NCI-H460 (cell line): ENCODE measurements around the gene DYNLL2. TPM values are rescaled to one million over a fixed set of nuclear protein-coding genes. Genes with fewer than 3 reads are reported as not detected.
A peak's percentile ranks its signal among the peaks of the same experiment; 100 is the strongest.
"Not testable (repeated sequence)": the region's sequence is repeated elsewhere in the genome, so short reads cannot be mapped to it uniquely, and the experiment has no call there.

Source experiments
- DNase-seq: peaks from one replicate; pipeline ENCODE4 v3.0.0-alpha.2; 2016; ENCODE audit warnings: low read depth; ENCODE audit errors: extremely low read depth
- total RNA-seq: library from RNA; depleted of rRNA; stranded (reverse); fragments of >200 nt; shearing (Covaris generic); gene quantifications from 2 replicates; pipeline ENCODE4 v1.2.3, GENCODE V29; 2014

DYNLL2 gene
- total RNA-seq, 1 experiment from 2014 or later, result 9.8 TPM

GRCh38 chr17:58066401-58066800 is 16.8 kb upstream of the DYNLL2 start:
- DNase-seq, result no peak

- no peak for DNase-seq
Measured at GRCh38 chr17:58072862-58073261, 10.4 kb upstream of the DYNLL2 start.

- DNase-seq, result not testable (repeated sequence)
Measured at GRCh38 chr17:58073266-58073665, 10.0 kb upstream of the DYNLL2 start.

GRCh38 chr17:58074406-58074805 is 8.8 kb upstream of the DYNLL2 start:
- DNase-seq, result not testable (repeated sequence)

- no peak for DNase-seq
Measured at GRCh38 chr17:58079300-58080033, 3.8 kb upstream of the DYNLL2 start.

GRCh38 chr17:58081646-58082340 is 1.4 kb upstream of the DYNLL2 start:
- DNase-seq, result no peak

GRCh38 chr17:58082341-58082869 is 814 bp upstream of the DYNLL2 start:
- no peak for DNase-seq

- DNase-seq, result peak; percentile 29
Measured at GRCh38 chr17:58083491-58084316, 485 bp downstream of the DYNLL2 start.

- no peak for DNase-seq
Measured at GRCh38 chr17:58084317-58084981, 1.2 kb downstream of the DYNLL2 start.

GRCh38 chr17:58085039-58085715 is 2.0 kb downstream of the DYNLL2 start:
- DNase-seq, result no peak

GRCh38 chr17:58086953-58087352 is 3.7 kb downstream of the DYNLL2 start:
- DNase-seq, result no peak

GRCh38 chr17:58088624-58089023 is 5.4 kb downstream of the DYNLL2 start:
- no peak for DNase-seq

- no peak for DNase-seq
Measured at GRCh38 chr17:58089111-58089510, 5.9 kb downstream of the DYNLL2 start.

GRCh38 chr17:58091024-58091567 is 7.9 kb downstream of the DYNLL2 start:
- DNase-seq, result no peak

- DNase-seq, result no peak
Measured at GRCh38 chr17:58092101-58092796, 9.0 kb downstream of the DYNLL2 start.

- DNase-seq, result no peak
Measured at GRCh38 chr17:58092797-58093385, 9.7 kb downstream of the DYNLL2 start.

GRCh38 chr17:58094118-58094517 is 10.9 kb downstream of the DYNLL2 start:
- no peak for DNase-seq

GRCh38 chr17:58096892-58097291 is 13.7 kb downstream of the DYNLL2 start:
- no peak for DNase-seq
